Activated CD8-positive, alpha-beta memory T cell treated with anti-CD3 and anti-CD28 coated beads for 48 hours (primary cell): ENCODE data around the gene CALM1.
"Not testable (repeated sequence)": the region's sequence is repeated elsewhere in the genome, so short reads cannot be mapped to it uniquely, and the experiment has no call there.

Source experiments
- DNase-seq, 3 experiments: peaks; one replicate each; pipeline ENCODE4 v3.0.0-alpha.2; 2020; ENCODE audit warnings: low read depth in 2 of 3, low spot score in 2 of 3

CALM1 gene

GRCh38 chr14:90383126-90383730 is 13.6 kb upstream of the CALM1 start:
- DNase-seq, result peak; percentile 86 to 97 (median 95)

GRCh38 chr14:90383731-90384542 is 12.9 kb upstream of the CALM1 start:
- peak in 2 of 3 experiments; percentile 30 to 31 for DNase-seq

DNA sequence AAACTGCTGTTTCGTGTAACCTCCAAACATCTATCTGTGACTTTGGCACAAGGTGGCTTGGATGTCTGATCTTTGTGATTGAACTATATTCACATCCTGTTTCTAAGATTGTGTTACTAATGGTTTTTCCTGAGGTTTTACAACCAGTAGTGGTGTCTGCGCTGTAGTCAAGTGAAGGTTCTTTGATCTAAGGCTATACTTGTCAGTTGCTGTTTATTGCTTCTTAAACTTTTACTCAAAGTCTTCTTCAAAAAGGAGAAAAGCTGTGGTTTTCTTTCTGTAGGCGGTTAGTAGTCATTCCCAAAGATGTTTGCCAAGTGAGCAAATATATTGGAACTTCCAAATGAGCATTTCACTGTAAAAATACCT is 12.3 kb upstream of the CALM1 start:
- no peak for DNase-seq

DNA sequence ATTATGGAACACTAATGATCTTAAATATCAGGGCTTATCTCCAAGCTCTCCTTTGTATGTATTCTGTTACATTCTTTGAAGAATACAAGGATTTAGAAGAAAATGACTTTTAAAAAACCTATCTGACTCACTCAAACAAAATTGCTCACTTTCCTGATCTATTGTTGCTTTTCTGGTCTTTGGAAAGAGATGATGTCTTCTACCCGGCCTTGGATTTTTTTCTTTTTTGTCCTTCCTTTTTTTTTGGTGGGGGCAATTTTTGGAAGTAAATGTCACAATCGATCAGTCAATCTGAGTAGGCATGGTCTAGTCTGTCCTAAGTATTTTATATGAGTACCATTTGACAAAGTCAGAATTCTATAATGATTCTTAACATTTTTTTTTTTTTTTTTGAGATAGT is 10.5 kb upstream of the CALM1 start:
- no peak for DNase-seq

DNA sequence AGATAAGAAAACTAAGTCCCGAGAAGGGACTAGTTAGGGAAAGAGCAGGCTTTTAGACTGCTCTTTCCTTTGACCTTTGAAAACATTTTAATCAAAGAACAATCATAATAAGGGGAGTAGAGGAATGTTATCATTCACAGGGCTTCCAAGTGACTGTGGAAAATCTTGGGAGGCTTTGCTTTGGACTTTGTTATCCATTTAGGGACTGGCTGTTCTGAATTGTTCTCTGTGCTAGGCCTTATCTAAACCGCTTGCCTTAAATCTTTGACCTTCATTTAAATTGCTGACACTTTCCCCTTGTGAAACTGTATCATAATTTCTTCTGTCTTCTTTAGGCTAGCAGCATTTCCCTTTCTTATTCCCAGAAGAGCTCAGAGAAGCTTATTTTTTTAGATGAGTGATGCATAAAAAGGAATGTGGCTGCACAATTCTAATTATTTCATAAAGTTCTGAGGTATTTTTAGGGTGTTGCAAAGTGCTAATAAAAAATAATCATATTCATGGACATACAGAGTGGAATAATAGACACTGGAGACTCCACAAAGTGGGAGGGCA is 9.5 kb upstream of the CALM1 start:
- DNase-seq, result no peak

DNA sequence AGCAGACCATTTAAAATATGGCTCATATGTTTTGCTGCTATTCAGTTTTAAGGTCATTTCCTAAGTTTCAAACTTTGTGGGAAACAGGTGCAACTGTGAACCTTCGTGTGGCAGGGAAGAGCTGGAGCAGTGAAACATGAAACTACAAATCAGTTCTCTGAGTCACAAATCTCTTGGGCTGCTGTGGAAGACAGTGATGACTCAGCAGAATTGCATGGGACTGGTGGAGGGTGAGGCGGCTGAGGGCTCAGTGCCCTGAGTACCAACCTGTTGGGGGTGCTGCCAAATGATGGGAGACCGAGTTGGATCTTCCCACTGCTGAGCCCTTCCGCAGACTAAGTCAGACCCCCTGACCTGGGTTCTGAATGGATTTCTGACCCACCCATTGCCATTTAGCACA is 8.4 kb upstream of the CALM1 start:
- DNase-seq, result no peak

GRCh38 chr14:90388982-90389381 is 7.8 kb upstream of the CALM1 start:
- DNase-seq, result no peak

DNA sequence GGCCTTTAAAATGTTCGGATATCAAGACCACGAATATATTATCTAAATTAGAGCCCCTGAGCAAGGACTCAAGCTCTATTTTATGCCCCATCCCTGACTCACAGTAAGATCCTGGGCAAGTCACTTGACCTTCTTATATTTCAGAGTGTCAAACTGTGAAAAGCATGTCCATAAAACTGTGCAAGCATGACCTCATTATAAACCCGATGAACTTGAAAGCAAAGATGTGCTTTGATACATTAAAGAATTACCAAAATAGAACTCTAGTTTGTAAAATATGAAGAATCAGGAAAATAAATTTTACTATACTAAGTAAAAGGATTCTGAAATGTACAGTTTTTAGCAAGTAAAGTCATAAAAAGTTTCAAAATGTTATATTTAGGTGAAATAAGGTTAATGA is 2.9 kb upstream of the CALM1 start:
- DNase-seq, result no peak

- DNase-seq, result not testable (repeated sequence)
Measured at GRCh38 chr14:90394782-90395181, 2.0 kb upstream of the CALM1 start.

GRCh38 chr14:90397425-90398314 is 841 bp downstream of the CALM1 start:
- DNase-seq, result peak; percentile 22 to 57 (median 32)

DNA sequence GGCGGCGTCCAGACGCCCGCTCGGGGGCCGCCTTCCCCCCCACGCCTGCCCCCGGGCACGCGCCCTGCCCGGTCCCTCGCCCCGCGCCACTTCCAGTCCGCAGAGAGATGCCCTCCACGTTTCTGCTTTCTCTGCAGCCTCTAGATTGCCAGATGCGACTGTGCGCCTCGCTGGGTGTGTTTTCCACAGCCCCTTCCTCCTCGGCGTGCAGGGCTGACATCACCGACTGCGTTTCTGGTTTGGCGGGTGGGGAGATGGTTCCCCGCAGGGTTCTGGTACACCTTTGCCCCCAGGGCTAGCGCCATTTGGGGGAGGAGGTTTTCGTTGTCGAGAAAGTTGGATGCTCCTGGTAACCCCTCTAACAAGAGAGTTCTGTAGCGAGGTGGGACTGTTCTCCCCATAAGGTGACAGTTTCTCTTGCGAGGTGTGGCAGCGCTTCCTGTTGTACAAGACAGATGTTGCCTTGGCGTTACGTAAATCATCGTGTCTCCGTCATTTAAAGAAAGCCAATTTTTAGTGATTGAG is 1.5 kb downstream of the CALM1 start:
- DNase-seq, result peak in 2 of 3 experiments; percentile 14 to 45

- DNase-seq, result no peak
Measured at GRCh38 chr14:90398841-90399540, 2.2 kb downstream of the CALM1 start.

GRCh38 chr14:90399541-90400444 is 3.0 kb downstream of the CALM1 start:
- peak; percentile 45 to 57 (median 55) for DNase-seq

DNA sequence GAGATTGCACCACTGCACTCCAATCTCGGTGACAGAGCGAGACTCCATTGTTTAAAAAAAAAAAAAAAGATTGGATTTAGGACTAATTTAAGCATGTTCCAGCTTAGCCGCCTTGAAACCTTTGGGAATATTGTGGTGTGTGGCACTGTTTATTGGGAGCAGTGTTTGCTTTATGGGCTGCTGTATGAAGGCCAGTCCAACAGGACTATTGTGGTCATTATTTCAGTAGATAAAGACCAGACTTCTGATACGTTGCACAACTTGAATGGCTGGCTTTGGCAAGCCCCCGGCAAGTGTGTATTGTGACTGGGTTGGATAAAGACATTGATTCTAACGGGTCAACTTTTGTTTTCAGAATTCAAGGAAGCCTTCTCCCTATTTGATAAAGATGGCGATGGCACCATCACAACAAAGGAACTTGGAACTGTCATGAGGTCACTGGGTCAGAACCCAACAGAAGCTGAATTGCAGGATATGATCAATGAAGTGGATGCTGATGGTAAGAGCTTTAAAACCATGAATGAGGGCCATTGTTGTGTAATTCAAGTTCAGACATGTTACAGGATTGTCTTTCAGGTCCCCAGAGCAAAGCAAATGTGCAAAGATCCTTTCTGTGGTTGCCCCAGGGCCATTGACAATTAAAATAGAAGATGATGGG is 4.2 kb downstream of the CALM1 start:
- no peak for DNase-seq

DNA sequence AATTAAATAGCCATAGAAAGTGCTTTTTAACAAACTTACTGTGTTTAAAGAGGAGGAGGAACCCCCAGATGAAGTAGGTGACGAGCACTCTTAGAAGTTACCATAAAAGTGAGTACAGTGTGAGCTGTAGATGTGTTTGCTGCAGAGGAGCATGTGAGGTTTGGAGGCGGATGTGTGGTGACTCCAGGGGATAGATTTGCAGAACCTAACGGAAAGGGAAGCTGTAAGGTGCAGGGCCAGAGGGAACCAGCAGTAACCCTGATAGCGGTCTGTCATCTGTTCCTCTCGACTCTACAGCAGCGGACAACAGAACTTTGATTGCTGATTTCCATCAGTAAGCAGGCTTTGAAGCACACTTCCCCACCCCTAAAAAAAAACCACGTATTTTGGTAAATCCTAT is 5.2 kb downstream of the CALM1 start:
- no peak for DNase-seq

DNA sequence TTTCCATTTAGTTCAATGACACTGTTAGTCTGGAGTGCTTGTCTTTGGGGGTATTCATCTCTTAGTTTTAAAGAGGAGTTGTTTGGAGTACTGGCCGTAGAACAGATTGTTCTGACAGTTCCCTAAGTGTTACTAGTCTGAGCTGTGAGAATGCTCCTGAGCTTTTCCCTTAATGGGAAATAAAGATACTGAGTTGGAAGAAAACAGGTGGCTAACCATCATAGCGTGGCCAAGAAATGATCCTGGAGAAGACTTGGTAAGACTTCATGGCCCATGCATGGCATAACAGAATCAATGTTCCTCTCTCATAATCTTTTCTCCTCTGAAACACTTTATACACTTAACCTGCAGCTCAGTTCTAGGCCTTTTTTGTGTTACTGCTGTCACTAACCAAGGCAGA is 6.2 kb downstream of the CALM1 start:
- no peak for DNase-seq

DNA sequence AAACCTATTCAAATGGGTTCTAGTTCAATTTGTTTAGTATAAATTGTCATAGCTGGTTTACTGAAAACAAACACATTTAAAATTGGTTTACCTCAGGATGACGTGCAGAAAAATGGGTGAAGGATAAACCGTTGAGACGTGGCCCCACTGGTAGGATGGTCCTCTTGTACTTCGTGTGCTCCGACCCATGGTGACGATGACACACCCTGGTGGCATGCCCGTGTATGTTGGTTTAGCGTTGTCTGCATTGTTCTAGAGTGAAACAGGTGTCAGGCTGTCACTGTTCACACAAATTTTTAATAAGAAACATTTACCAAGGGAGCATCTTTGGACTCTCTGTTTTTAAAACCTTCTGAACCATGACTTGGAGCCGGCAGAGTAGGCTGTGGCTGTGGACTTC is 8.3 kb downstream of the CALM1 start:
- DNase-seq, result no peak

DNA sequence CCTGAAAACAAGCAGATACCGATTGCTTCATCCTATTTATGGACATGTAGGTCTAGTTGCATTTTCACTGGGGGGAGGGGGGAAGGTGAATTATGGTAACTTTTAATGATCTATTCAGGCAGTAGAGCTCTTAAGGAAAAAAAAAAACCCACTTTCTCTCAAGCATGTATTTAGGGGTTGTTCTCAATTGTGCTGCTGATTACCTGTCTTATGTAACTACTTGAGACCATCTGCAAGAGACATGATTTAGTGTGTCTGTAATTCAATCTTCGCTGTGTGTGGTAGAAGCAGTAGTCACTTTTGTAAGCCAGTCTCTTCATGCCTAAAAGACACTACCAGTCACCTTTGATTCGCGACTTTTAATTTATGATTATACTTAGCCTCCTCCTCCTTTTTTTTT is 8.9 kb downstream of the CALM1 start:
- no peak for DNase-seq

DNA sequence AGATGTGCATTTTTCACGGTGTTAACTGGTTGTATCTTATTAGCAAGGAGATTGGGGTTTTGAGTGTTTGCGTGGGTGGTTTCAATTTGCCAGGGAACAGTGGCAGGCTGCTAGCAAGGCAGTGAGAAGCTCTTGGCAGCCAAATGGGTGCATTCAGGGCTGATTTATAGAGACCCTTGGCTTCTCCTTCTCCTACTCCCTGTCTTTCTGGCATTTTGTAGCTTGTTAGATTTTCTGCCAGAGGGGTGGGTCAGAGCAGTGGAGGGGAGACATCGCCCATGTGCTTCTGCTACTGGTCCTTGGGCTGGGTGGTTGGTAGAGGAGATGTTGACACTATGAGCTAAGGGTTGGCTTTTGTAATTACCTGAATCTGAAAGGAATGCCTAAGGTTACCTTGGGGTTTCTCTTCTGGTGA is 9.6 kb downstream of the CALM1 start:
- no peak for DNase-seq
